ENCODE results near the gene ATP1A2. TPM values are rescaled to one million over a fixed set of nuclear protein-coding genes. Genes with fewer than 3 reads are reported as not detected.

The ATP1A2 gene
- total and polyA plus RNA-seq, 4 donors = 0.09 to 1.5 (median 0.29) TPM

- H3K27ac ChIP-seq (ENCODE audit: low read depth in 1 of 2, low read length in 2 of 2) = no peak overlapping the region
- H3K4me3 ChIP-seq (ENCODE audit: low read depth in 1 of 3, low read length in 3 of 3) = no peak overlapping the region
- WGBS = 19% methylated on average over 1 of the region's 1 CpG
- DNase-seq (ENCODE audit: low spot score) = no peak
- H3K4me1 ChIP-seq (ENCODE audit: control insufficient read depth in 4 of 4, insufficient read depth in 4 of 4, low read length in 3 of 4) = no peaks in the 10 kb centered on the region
- H3K27me3 ChIP-seq (ENCODE audit: control insufficient read depth in 4 of 4, insufficient read depth in 4 of 4, low read length in 3 of 4) = peaks cover 0 to 2% (median 0%) of the 10 kb centered on the region in 4 donors
- no peaks in the 10 kb centered on the region for H3K9me3 ChIP-seq (ENCODE audit: control insufficient read depth in 4 of 4, low read length in 3 of 4)
- H3K36me3 ChIP-seq (ENCODE audit: control insufficient read depth in 4 of 4, insufficient read depth in 3 of 4, low read depth in 1 of 4, low read length in 3 of 4) = no peaks in the 10 kb centered on the region
- H3K9ac ChIP-seq (ENCODE audit: low read depth in 1 of 2, low read length in 2 of 2) = no peak overlapping the region
- TF ChIP-seq YY1 (IDR thresholded peaks at IDR 0.05) = no peak
- no peak for TF ChIP-seq ZBTB33 (IDR thresholded peaks at IDR 0.05)
- TF ChIP-seq TAF1 (conservative IDR thresholded peaks at IDR 0.05) = no peak
- no peak for TF ChIP-seq NR2F2 (IDR thresholded peaks at IDR 0.05)
- TF ChIP-seq HNF4A (conservative IDR thresholded peaks at IDR 0.05) = no peak
Measured at GRCh38 chr1:160117300-160117699, 1.7 kb downstream of the ATP1A2 start.

- Histone ChIP-seq H3K4me3 (ENCODE audit: low read depth in 1 of 3, low read length in 3 of 3) (no peak overlapping the region), H3K27ac (ENCODE audit: low read depth in 1 of 2, low read length in 2 of 2) (no peak overlapping the region), H3K36me3 (ENCODE audit: control insufficient read depth in 4 of 4, insufficient read depth in 3 of 4, low read depth in 1 of 4, low read length in 3 of 4) (no peaks in the 10 kb centered on the region), H3K27me3 (ENCODE audit: control insufficient read depth in 4 of 4, insufficient read depth in 4 of 4, low read length in 3 of 4) (peaks cover 0 to 2% (median 0%) of the 10 kb centered on the region in 4 donors), H3K9me3 (ENCODE audit: control insufficient read depth in 4 of 4, low read length in 3 of 4) (no peaks in the 10 kb centered on the region), H3K9ac (ENCODE audit: low read depth in 1 of 2, low read length in 2 of 2) (no peak overlapping the region), H3K4me1 (ENCODE audit: control insufficient read depth in 4 of 4, insufficient read depth in 4 of 4, low read length in 3 of 4) (no peaks in the 10 kb centered on the region)
- no peak for TF ChIP-seq EGR1 (IDR thresholded peaks at IDR 0.05; ENCODE audit: low read depth in 2 of 2)
- no peak for TF ChIP-seq FOXA2 (IDR thresholded peaks at IDR 0.05)
- TF ChIP-seq CTCF (IDR thresholded peaks at IDR 0.05; ENCODE audit: low read depth, low read length, missing input control) = no peak
- TF ChIP-seq TAF1 (conservative IDR thresholded peaks at IDR 0.05) = no peak
- TF ChIP-seq MAX (IDR thresholded peaks at IDR 0.05) = no peak
- no peak for TF ChIP-seq HNF4G (IDR thresholded peaks at IDR 0.05)
- no peak for TF ChIP-seq NR2F2 (IDR thresholded peaks at IDR 0.05)
- no peak for TF ChIP-seq YY1 (IDR thresholded peaks at IDR 0.05)
- no peak for TF ChIP-seq RAD21 (IDR thresholded peaks at IDR 0.05)
- TF ChIP-seq ATF3 (IDR thresholded peaks at IDR 0.05) = no peak
- WGBS = 49% methylated on average over 8 of the region's 8 CpGs
- DNase-seq (ENCODE audit: low spot score) = no peak
Measured at GRCh38 chr1:160117709-160118183, 2.2 kb downstream of the ATP1A2 start.

- no peaks in the 10 kb centered on the region for H3K36me3 ChIP-seq (ENCODE audit: control insufficient read depth in 4 of 4, insufficient read depth in 3 of 4, low read depth in 1 of 4, low read length in 3 of 4)
- 89% methylated on average over 3 of the region's 3 CpGs for WGBS
- no peak for DNase-seq (ENCODE audit: low spot score)
- H3K9ac ChIP-seq (ENCODE audit: low read depth in 1 of 2, low read length in 2 of 2) = no peak overlapping the region
- H3K4me1 ChIP-seq (ENCODE audit: control insufficient read depth in 4 of 4, insufficient read depth in 4 of 4, low read length in 3 of 4) = no peaks in the 10 kb centered on the region
- H3K27ac ChIP-seq (ENCODE audit: low read depth in 1 of 2, low read length in 2 of 2) = no peak overlapping the region
- H3K4me3 ChIP-seq (ENCODE audit: low read depth in 1 of 3, low read length in 3 of 3) = no peak overlapping the region
- no peaks in the 10 kb centered on the region for H3K9me3 ChIP-seq (ENCODE audit: control insufficient read depth in 4 of 4, low read length in 3 of 4)
- no peak for TF ChIP-seq REST (IDR thresholded peaks at IDR 0.05)
- no peak for TF ChIP-seq ATF3 (IDR thresholded peaks at IDR 0.05)
- peaks cover 0 to 2% (median 0%) of the 10 kb centered on the region in 4 donors for H3K27me3 ChIP-seq (ENCODE audit: control insufficient read depth in 4 of 4, insufficient read depth in 4 of 4, low read length in 3 of 4)
Measured at GRCh38 chr1:160118928-160119327, 3.4 kb downstream of the ATP1A2 start.
